Stimulated activated CD4-positive, alpha-beta T cell treated with anti-CD3 and anti-CD28 coated beads, Interleukin-1b, Interleukin-23, amount 100 ng/mL, for 4 hours (primary cell): Measurements from ENCODE around the gene SPECC1.
"Not testable (repeated sequence)": the region's sequence is repeated elsewhere in the genome, so short reads cannot be mapped to it uniquely, and the experiment has no call there.

Experiments used
- DNase-seq, 2 donors: peaks; one replicate each; pipeline ENCODE4 v3.0.0-alpha.2; 2020; ENCODE audit warnings: low read depth in 2 of 2

SPECC1 gene

DNA sequence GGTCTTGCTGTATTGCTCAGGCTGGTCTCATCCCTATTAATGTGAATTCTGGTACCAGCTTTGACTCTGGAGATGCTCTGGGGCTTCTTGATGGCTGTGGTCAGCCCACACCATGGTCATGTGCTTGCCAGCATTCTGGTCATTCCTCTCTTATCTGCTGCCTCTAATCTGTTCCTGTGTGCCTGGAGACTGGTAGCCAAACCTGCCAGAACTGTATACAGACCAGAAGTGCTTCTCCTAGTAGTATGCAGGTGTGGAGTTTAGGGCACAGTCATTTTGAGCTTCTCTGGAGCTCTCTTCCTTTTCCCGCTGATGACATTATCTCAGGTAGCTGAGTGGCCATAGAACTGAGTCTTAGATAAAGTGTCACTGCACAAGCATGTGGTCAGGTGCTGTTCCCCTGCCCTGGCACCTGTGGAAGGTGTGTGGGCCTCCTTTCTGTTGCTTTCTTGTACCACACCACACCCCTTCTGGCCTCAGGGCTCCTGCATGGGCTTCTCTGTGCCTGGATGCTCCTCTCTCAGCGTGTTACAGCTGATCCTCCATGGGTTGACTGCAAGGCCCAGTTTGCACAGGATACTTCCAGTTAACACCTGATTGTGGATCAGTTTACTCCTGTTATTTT, 162.7 kb downstream of the SPECC1 start:
- no peak for DNase-seq

DNA sequence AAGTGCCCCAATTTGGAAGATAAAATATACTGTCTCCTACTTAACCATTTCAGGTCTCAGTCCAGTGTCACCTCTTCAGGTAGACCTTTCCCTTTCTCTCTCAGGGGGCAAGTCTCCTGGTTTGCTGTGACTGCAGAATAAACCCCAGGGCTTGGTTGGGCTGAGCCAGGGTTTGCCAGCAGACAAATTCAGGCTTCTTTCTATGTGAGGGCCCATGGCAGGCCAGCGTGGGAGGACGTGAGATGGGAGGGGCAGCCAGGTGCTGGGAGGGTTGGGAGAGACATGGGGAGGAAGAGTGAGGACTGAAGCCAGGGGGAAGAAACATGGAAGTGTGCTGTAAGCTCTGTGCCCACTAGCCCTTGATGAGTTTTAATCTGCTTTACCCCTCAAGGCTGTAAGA, 163.2 kb downstream of the SPECC1 start:
- no peak for DNase-seq

DNA sequence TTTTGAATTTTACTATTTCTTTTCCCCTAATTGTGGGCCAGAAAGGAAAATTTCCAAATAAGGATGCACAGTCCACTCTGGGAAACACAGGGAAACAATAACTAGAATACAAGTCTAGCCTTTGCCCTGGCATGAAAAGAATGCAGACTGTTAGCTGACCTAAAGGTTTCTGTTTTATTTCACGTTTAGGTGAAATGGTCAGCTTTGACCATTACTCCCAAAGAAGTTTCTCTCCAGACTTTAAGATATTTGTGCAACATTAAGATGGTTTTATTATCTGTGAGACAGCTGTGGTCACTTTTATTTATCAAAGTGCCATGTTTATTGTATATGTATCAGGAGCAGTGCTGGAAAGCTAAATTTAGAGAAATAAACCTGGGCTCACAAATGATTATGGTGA, 163.9 kb downstream of the SPECC1 start:
- no peak for DNase-seq

DNA sequence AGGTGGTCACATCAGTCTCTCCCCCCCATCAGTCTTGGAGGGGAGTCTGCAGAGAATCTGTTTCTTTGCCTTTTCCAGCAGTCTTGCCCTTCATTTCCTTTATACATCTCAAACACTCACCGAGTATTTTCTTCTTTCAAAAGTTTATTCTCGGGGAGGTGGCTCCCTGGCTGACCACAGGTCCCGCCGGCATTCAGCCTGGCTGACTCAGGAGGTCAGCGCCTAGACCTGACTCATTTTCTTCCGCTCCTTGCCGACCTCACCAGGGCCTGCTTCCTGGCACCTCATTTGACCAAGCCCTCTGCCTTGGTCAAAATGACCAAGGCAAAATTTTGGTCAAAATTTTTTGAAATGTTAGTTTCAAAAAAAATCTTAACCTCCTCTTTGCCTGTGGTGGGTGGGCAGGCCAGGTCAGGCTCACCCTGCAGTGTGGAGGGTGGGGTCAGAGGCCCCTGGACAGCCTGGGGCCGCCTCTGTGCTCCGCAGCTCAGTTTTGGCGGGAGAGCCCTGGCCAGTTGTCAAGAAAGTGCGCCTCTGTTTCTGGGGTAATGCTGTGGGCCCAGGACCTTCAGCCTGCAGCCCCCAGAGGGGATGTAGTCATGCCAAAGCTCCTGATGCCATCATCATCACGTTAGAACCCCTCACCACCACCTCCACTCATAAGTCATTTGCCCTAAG, 165.6 kb downstream of the SPECC1 start:
- no peak for DNase-seq

DNA sequence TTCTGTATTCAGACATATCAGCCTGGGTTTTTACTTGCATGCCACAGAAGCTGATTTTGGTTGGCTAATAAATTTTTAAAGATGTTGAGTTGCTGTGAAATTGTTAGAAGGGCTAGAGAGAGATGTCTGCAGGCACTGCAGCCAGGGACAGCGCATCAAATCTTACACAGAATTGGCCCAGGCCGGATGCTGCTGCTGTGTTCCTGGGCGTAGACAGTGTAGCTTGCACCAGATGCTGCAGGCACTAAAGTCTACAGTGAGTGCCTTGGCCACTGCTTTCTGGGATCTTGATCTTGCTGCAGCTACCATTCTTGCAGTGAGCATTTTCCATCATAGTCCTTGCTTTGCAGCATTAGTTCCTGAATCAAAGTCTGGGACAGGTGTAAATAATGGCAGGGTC, 169.9 kb downstream of the SPECC1 start:
- no peak for DNase-seq

DNA sequence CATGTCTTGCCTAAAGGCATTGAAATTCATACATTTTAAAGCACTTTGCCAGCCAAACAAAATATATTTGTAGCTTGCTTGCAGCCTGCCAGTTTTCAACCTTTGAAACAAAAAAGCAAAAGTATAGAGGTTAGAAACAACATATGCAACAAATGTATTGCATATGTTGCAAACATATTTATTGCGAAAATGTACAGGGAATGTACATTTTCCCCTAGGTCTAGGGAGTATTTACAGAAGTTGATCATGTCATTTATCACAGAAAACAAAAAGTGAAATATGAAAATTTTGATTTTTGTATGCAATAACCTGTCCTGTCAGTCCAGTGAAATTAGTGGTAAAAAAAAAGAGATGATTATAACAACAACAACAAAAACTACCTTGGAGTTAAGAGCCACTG, 171.5 kb downstream of the SPECC1 start:
- no peak for DNase-seq

DNA sequence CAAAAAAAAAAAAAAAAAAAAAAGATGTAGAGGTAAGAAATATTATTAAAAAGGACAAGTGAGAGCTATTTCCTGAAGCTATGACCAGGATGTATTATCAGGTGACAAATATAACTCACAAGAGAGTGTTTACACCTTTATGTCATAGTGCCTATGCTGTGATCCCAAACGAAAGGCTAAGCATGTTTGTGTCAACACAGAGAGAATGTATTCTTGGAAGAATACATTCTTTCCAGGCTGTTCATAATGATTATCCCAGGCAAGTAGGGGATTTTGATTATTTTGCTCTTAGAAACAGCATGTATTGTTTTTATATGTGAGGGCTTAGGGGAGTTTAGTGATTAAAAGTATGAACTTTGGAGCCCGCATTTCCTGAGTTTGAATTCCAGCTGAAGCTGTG, 175.0 kb downstream of the SPECC1 start:
- no peak for DNase-seq

DNA sequence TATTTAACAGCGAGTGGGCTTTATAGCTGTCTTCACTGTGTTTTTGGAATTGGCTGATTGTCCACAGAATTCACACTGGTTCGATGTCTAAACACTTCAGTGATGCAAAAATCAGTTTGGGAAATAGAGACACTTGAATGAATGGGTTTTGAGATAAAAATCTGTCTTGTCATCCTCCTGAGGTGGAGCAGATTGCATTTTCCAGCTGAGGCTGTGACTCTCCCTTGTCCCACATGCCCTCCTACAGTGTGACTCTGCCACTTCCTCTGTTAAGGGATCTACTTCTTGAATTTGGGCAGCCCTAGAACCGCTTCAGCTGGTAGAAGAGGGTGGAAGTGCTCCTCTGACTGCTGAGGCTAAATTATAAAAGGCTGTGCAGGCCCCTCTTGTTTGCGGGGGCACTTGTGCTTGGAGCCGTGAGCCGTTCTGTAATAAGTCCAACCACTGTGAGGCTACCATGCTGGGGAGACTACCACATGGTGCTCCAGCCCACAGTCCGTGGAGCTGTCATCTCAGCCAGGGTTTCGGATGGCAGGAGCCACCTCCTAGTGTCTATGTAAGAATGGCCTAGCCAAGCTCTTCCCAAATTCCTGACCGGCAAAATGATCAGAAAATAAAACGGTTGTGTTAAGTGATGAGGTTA, 175.9 kb downstream of the SPECC1 start:
- no peak for DNase-seq

DNA sequence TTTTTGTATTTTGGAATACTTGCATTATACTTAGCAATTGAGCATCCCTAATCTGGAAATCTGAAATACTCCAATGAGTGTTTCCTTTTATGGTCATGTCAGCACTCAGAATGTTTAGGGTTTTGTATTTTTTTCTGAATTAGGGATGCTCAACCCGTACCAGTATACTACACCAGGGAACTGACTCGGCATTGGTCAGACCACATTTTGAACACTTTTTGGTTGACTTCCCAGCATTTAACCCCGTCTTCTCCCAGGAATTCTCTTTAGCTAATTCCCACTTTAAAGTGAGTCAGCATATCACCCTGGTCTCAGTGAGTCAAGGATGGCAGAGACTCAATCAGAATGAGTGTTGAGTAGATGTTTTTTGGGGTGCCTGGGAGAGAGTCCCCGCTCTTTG, 177.9 kb downstream of the SPECC1 start:
- DNase-seq: no peak

DNA sequence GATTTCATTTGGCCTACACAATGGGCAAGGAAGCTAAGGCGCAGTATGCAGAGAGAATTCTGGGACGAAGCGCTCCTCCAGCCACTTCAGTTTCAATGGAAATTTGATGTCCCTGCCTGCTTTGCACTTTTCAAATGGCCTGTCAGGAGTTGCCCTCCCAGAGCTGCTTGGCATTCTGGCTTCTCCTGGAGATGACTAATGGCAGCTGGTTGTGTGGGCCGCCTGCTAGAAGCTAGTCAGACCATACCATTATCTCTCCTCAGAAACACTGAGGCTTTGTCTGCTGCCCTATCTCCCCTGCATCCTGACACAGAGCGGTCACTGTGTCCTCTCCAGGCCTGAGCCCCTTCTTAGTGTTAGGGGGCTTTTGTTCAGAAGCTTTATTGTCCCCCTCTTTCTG, 180.1 kb downstream of the SPECC1 start:
- DNase-seq: no peak

DNA sequence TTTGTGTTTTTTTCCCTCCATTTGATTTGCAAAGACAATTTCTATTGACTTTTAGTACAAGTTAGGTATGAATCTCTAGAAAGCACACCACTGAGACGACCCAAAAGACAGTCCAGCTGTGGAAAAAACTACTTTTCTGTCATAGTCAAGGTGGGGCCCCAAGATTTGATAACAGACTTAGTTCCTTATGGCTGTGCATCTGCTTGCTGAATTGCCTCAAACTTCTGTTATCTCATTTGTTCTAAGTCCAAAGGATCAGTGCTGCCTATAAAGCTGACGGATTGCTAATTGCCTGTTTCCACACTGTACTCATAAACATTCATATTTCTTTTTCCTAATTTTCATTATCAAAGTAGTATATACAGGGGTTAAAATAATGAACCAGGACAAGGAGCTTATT, 180.8 kb downstream of the SPECC1 start:
- no peak for DNase-seq

DNA sequence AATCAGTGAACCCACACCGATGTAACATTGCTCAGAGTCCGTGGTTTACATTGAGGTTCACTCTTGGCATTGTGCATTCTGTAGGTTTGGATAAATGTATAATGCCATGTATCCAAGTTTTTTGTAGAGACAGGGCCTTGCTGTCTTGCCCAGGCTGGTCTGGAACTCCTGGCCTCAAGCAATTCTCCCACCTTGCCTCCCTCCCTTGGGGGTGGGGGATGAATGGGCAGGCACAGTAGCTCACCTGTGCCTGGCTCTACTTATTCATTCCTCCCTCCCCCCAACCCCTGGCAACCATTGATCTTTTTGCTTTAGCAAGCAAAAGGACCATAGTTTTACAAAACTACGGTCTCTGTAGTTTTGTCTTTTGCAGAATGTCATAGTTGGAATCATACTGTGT, 181.4 kb downstream of the SPECC1 start:
- no peak for DNase-seq

DNA sequence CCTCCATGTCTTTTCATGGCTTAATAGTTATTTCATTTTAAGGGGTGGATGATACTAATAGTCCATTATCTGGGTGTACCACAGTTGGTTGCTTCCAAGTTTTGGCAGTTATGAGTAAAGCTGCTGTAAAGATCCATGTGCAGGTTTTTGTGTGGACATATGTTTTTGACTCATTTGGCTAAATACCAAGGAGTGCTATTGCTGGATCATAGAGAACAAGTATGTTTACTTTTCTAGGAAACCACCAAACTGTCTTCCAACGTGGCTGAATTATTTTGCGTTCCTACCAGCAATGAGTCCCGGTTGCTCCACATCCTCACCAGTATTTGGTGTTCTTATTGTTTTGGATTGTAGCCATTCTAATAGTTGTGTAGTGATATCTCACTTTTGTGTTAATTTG, 181.9 kb downstream of the SPECC1 start:
- DNase-seq: no peak

DNA sequence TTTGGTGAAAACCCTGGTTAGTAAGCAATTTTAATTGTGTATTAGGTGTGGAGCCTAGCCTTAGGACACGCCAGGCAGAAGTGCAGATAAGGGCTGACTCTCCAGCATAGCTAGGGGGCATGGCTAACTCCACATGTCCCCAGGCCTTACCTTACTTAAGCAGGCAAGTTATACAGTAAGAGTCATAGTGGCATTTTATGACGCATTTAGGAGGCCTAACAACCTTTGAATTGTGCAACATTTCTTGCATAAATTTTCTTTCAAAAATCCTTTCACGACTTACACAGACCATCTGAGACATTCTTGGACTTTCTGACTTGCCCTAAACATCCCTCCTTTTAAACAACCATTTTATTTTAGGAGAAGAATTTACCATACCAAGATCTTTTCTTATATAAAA, 187.1 kb downstream of the SPECC1 start:
- not testable (repeated sequence) for DNase-seq

DNA sequence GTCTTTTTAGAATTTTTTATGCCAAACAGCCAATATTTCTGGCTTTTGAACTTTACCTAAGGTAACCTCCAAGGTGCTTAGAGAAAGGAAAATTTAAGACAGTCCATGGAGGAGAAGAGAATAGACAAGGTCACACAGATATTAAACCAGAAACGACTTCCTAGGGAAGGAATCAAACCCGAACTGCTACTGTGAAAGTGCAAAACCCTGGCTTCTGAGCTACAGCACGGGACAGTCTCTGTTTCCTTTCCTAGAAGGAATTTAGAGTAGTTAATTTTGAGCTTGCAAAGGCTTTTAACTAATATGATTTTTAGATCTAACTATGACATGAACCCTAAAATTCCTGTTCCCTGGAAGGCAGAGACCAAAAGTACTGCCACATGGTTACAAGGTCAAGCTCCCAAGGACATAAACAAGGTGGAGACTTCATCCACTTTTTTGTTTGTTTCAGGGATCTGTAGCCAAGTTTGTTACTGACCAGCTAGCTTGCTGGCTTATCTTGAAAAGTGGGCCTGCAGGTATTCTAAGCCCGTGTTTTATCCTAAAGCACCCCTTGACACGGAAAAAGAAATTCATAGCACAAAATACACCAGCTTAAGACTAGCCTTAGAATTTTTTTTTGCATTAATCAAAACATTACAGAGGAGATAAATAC, 188.2 kb downstream of the SPECC1 start:
- no peak for DNase-seq

DNA sequence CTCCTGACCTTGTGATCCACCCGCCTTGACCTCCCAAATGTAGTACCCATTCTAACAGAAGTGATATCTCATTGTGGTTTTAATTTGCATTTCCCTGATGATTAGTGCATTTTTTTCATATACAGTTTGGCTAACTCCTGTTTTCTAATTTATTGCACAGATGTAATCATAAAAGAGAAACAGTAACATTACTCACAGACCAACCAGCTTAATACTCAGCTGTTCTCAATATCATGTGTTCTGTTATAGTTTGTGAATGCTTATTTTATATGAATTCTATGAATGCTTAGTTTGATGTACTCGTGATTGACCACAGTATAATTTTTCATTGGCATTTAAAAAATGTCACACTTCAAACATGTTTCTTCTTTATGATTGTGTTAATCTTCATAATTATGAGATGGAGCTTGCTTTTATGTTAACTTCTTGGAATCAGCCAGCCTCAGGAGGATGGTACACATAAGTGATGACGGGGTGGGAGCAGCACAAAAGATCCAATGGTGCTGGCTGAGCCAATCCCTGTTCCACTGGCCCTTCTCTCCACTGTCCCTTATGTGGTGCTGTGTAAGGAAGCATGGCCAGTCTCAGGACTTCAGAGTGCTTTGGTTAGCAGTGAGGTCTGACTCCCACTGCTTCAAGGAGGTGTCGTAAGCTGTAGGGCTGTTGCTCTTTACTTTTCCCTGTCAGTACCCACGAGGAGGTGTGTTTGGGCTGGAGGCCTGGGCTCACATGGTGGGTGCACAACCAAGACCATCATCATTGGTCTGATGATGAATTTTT, 191.0 kb downstream of the SPECC1 start:
- DNase-seq: no peak

DNA sequence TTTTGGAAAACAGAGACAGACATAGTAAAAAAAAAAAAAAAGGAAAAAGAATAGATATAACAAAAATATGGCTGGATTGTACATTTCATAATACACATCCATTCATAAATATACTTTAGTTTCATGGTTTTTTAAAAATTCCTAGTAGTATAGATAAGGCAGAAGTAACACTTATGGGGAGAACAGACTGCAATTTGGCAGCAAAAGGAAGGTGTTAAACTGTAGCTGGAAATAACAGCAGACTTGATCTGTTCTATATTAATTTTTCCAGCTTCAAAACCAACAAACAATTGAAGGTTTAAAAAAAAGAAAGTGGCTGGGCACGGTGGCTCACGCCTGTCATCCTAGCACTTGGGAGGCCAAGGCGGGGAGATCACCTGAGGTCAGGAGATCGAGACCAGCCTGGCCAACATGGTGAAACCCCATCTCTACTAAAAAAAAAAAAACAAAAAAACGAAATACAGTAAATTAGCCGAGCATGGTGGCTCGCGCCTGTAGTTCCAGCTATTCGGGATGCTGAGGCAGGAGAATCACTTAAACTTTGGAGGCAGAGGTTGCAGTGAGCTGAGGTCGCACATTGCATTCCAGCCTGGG, 191.8 kb downstream of the SPECC1 start:
- no peak for DNase-seq

DNA sequence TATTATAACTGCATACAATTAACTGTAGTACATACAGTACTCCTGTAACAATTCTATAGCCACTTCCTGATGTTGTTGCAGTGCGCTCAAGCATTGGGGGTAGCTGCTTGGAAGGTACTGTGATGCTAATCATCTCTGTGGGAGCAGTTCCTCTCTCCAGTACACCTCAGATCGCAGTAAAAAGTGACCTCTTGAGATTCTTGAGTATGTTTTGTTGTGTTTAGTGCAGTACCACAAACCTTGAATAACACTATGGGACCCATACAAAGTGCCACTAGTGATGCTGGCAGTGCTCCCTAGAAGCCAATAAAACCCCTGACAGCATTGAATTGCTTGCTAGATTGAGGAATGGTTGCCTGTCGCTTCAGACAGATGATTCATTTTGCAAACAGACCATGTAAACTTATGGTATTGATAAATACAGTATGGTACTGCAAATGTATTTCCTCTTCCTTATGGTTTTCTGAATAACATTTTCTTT, 193.0 kb downstream of the SPECC1 start:
- DNase-seq: no peak

DNA sequence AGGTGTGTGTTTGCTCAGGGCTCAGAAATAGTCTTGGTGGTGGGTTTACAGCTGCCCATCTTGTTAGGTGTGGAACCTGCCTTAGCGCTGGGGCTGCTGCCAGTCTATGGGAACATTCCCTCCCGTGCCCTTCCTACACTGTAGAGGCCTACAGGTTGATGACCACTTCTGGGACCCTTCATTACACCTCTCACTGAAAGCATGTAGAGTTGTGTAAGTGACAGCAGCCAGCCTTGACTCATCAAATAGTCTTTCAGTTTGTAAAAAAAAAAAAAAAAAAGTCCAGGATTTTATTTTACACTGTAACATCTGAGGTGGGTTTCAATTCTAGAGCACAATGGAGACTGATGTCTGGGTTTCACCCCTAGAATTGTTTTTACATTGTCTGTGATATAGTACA, 193.9 kb downstream of the SPECC1 start:
- no peak for DNase-seq

DNA sequence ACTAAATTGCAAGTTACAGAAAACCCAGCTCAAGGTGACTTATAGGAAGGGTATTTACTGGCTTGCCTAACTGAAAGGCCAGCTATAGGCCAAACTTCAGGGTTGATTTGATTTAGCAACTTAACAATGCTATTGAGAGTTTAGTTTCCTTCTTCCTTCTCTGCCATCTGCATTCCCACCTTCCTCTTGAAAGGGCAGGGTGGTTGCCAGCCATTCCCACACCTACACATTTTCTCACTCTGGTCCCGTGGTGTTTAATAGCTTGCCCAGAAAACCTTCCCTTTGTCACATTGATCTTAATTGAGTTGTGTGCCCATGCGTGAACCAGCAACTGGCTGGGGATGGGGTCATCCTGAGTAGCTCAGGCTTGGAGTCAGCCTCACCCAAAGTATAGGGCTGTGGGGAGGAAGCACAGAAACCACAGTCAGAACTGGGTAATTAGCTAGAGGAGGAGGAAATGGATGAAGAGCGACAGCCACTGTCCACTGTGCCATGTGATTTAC, 194.7 kb downstream of the SPECC1 start:
- no peak for DNase-seq

DNA sequence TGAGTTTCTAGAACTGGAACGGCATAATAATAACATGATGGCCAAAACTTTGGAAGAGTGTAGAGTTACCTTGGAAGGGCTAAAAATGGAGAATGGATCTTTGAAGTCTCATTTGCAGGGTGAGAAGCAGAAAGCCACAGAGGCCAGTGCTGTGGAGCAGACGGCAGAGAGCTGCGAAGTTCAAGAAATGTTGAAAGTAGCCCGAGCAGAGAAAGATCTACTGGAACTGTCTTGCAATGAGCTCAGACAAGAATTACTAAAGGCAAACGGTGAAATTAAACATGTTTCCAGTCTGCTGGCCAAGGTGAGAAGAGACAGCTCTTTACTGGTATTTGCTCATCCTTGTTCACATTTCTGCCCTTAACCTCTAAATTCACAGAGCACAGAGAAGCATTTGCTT, 196.4 kb downstream of the SPECC1 start:
- DNase-seq: no peak
